ENCODE data around the gene FAP.

DNA sequence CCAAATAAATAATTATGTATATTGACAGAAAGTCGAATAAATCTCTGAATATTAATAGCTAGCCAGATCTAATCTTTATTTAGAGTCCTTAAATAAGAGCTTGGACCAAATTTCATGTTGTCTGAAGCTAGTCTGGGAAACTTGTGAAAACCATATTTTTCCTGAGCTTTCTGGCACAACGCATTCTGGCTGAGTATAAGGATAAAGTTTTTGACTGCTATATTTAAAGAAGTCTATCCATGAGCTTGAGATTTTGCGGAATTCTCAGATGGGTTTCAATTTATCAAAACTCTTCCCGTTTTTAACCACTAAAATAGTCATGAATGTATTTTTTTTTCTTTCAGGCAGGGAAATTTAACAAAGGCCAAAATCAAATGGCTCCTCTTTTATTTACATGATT lies 23.8 kb downstream of the FAP start:
- TF ChIP-seq, protein P1, sequence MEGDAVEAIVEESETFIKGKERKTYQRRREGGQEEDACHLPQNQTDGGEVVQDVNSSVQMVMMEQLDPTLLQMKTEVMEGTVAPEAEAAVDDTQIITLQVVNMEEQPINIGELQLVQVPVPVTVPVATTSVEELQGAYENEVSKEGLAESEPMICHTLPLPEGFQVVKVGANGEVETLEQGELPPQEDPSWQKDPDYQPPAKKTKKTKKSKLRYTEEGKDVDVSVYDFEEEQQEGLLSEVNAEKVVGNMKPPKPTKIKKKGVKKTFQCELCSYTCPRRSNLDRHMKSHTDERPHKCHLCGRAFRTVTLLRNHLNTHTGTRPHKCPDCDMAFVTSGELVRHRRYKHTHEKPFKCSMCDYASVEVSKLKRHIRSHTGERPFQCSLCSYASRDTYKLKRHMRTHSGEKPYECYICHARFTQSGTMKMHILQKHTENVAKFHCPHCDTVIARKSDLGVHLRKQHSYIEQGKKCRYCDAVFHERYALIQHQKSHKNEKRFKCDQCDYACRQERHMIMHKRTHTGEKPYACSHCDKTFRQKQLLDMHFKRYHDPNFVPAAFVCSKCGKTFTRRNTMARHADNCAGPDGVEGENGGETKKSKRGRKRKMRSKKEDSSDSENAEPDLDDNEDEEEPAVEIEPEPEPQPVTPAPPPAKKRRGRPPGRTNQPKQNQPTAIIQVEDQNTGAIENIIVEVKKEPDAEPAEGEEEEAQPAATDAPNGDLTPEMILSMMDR (IDR thresholded peaks at IDR 0.05) = no peak
- TF ChIP-seq POLR2A (IDR thresholded peaks at IDR 0.05) = no peak
